Right atrium auricular region (tissue), 2 donors: ENCODE data around the gene LPCAT3. TPM values are rescaled to one million over a fixed set of nuclear protein-coding genes. Genes with fewer than 3 reads are reported as not detected.
A peak's percentile ranks its signal among the peaks of the same experiment; 100 is the strongest.

Experiments
- DNase-seq: peaks from one replicate; pipeline ENCODE4 v3.0.0-alpha.2; 2019; ENCODE audit warnings: low spot score
- H3K27ac ChIP-seq, 2 donors: fragments of 200-600 bp; sonication (generic); 1 replicate in 1 of 2; 2 replicates in 1 of 2; pipeline ENCODE4 v1.5.1; 2016 to 2019
- H3K27me3 ChIP-seq, 2 donors: fragments of 200-600 bp; sonication (generic); one replicate each; pipeline versions ENCODE4 v1.5.1 to v1.6.0; 2017 to 2019
- H3K36me3 ChIP-seq: fragments of 200-600 bp; sonication (generic); one replicate; pipeline ENCODE4 v1.5.1; 2016
- H3K4me1 ChIP-seq, 2 donors: fragments of 200-600 bp; sonication (generic); one replicate each; pipeline versions ENCODE4 v1.5.1 to v1.6.0; 2017 to 2019
- H3K4me3 ChIP-seq, 2 donors: fragments of 200-600 bp; sonication (generic); 1 replicate in 1 of 2; 2 replicates in 1 of 2; pipeline ENCODE4 v1.5.1; 2017 to 2019; ENCODE audit warnings: mild to moderate bottlenecking in 1 of 2, moderate library complexity in 1 of 2
- H3K9me3 ChIP-seq, 2 donors: fragments of 200-600 bp; sonication (generic); one replicate each; pipeline ENCODE4 v1.5.1; 2019
- CTCF ChIP-seq, 2 donors: fragments of 200-600 bp; sonication (generic); IDR thresholded peaks; one replicate each; pipeline ENCODE4 v1.5.1; 2019; ENCODE audit warnings: antibody characterized with exemption in 2 of 2
- total RNA-seq, 2 donors: library from RNA; depleted of rRNA; stranded (reverse); fragments of >200 nt; gene quantifications; one replicate each; pipeline ENCODE4 v1.1.0, GENCODE V29; 2016

Gene LPCAT3
- total RNA-seq, 2 donors from 2014 or later: 20.0 to 33.3 TPM

- Histone ChIP-seq H3K4me1 (peaks cover 0 to 20% of the 10 kb centered on the region in 2 donors), H3K4me3 (peak overlapping the region in 1 of 2 donors; percentile 43), H3K27ac (peak overlapping the region; percentile 31 to 37), H3K27me3 (no peaks in the 10 kb centered on the region), H3K9me3 (no peaks in the 10 kb centered on the region), H3K36me3 (no peaks in the 10 kb centered on the region)
- no peak for TF ChIP-seq CTCF (IDR thresholded peaks at IDR 0.05)
- no peak for DNase-seq
Observed at GRCh38 chr12:6952863-6953441, 65.3 kb downstream of the LPCAT3 start.

DNA sequence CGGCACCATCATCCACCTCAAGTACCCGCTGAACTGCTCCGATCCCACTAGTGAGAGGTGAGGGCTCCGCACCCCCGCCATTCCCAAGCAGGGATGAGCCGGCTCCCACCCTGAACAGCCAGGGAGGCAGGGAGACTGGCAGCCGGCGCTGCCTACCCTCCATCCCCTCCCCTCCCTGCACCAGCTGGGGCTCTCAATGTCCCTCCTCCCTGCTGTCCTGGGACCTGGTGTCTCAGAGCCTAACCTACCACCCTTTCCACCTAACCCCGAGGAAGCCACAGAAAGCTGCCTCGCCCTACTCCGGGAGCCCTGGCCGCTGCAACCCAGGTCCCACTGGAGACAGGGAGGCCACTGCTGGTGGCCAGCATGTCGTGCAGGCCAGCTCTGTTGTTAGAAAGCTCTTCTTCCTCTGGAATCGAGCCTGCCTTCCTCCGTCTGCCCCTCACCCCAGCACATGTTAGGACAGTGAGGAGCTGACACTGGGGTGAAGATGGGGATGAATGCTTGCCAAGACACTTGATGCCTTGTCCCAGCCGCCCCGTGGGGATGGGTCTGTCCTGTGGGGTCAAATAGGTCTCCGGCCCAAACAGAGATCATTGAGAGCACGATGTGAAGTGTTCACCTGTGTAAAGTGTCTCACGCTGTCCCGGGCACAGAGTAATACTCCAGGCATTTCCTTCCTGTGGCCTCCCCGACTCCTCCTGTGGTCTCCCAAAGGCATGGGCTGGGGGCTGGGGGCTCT lies 66.0 kb downstream of the LPCAT3 start:
- Histone ChIP-seq H3K9me3 (no peaks in the 10 kb centered on the region), H3K4me1 (peaks cover 0 to 19% of the 10 kb centered on the region in 2 donors), H3K27me3 (no peaks in the 10 kb centered on the region), H3K4me3 (peak overlapping the region; percentile 20 to 43), H3K36me3 (peaks cover 2% of the 10 kb centered on the region), H3K27ac (peak overlapping the region in 1 of 2 donors; percentile 42)
- TF ChIP-seq CTCF (IDR thresholded peaks at IDR 0.05): no peak
- no peak for DNase-seq

- Histone ChIP-seq H3K27me3 (no peaks in the 10 kb centered on the region), H3K4me3 (peak overlapping the region; percentile 20 to 43), H3K4me1 (peaks cover 0 to 22% of the 10 kb centered on the region in 2 donors), H3K9me3 (no peaks in the 10 kb centered on the region), H3K27ac (peak overlapping the region; percentile 42 to 45), H3K36me3 (peaks cover 5% of the 10 kb centered on the region)
- DNase-seq: no peak
- no peak for TF ChIP-seq CTCF (IDR thresholded peaks at IDR 0.05)
Observed at GRCh38 chr12:6951551-6952120, 66.6 kb downstream of the LPCAT3 start.

GRCh38 chr12:6950811-6951540 lies 67.3 kb downstream of the LPCAT3 start, which contains the start of gene PTPN6:
PTPN6 (plus strand) TSS chr12:6951356; CDS start chr12:6951513, 157 bp downstream.
- H3K4me3 ChIP-seq: peak within 1 kb of the TSS; percentile 20 to 43
- H3K27me3 ChIP-seq: no peaks in the 10 kb centered on the region
- H3K36me3 ChIP-seq: peaks cover 6% of the 10 kb centered on the region
- H3K4me1 ChIP-seq: peaks cover 0 to 28% of the 10 kb centered on the region in 2 donors
- TF ChIP-seq CTCF (IDR thresholded peaks at IDR 0.05): no peak
- H3K27ac ChIP-seq: peak within 1 kb of the TSS; percentile 42 to 45
- H3K9me3 ChIP-seq: no peaks in the 10 kb centered on the region
- DNase-seq: no peak

GRCh38 chr12:6950401-6950801 lies 67.9 kb downstream of the LPCAT3 start:
- H3K4me1 ChIP-seq: peaks cover 0 to 34% of the 10 kb centered on the region in 2 donors
- no peak overlapping the region for H3K27ac ChIP-seq
- TF ChIP-seq CTCF (IDR thresholded peaks at IDR 0.05): no peak
- DNase-seq: no peak
- peaks cover 11% of the 10 kb centered on the region for H3K36me3 ChIP-seq
- no peaks in the 10 kb centered on the region for H3K27me3 ChIP-seq
- H3K4me3 ChIP-seq: no peak overlapping the region
- H3K9me3 ChIP-seq: no peaks in the 10 kb centered on the region
